HCT116 (cell line): ENCODE results near the gene LTB. TPM values are rescaled to one million over a fixed set of nuclear protein-coding genes. Genes with fewer than 3 reads are reported as not detected.

Experiments used
- ATAC-seq: fragments of 200-7000 bp; cut with Tn5 transposase; 2 replicates; pipeline ENCODE4 v1.9.1; 2020; ENCODE audit warnings: mild to moderate bottlenecking, moderate library complexity
- BruUV-seq: library from RNA; stranded (reverse); fragments of 400-500 nt; replicated peaks from 2 replicates; lab custom pipeline; 2021; lab: Mats Ljungman, UMichigan
- CTCF ChIA-PET: fragments of 300-600 bp; sonication (Branson Sonifier 250); formaldehyde crosslinking; loops from one replicate; lab custom pipeline; 2021; ENCODE audit warnings: antibody characterized with exemption; lab: Charles Lee
- POLR2A ChIA-PET: fragments of 300-600, 350-600 bp; sonication (Branson Sonifier 250); formaldehyde crosslinking; loops from one replicate; lab custom pipeline; 2021; ENCODE audit warnings: antibody characterized with exemption; lab: Charles Lee
- RAD21 ChIA-PET, 2 experiments: fragments of 300-600 bp; sonication (Branson Sonifier 250); formaldehyde crosslinking; loops; one replicate each; lab custom pipeline; 2023; ENCODE audit warnings: low total read pairs in 2 of 2; ENCODE audit not compliant: uncharacterized antibody in 2 of 2, unreplicated experiment in 2 of 2, low non-redundant PET in 1 of 2; lab: Charles Lee
- DNase-seq: peaks from one replicate; pipeline ENCODE4 v3.0.0-alpha.2; 2010; ENCODE audit warnings: low read depth, low spot score
- H2AFZ ChIP-seq: fragments of 200-600 bp; shearing (Covaris generic), sonication (generic); 2 replicates; pipeline ENCODE4 v1.6.1; 2017; ENCODE audit warnings: low read depth, mixed run types, mixed read lengths, antibody characterized with exemption, low read length; ENCODE audit not compliant: poor library complexity, severe bottlenecking
- H3K27ac ChIP-seq: 2 replicates; pipeline ENCODE4 v1.5.1; 2012; ENCODE audit warnings: low read depth, low read length
- H3K27me3 ChIP-seq: fragments of 200-600 bp; sonication (generic); 2 replicates; pipeline ENCODE4 v1.6.1; 2016; ENCODE audit warnings: mixed run types, low read length, mixed read lengths; ENCODE audit not compliant: insufficient read depth
- H3K36me3 ChIP-seq, 2 experiments: fragments of 200-500 bp in 1 of 2; fragments of 200-600 bp in 1 of 2; sonication (Bioruptor generic) in 1 of 2; sonication (generic) in 1 of 2; 2 replicates each; pipeline versions ENCODE4 v1.5.1 to v1.6.1; 2014 to 2016; ENCODE audit warnings: low read length in 2 of 2, inconsistent platforms in 1 of 2, mixed read lengths in 1 of 2, mixed run types in 1 of 2; ENCODE audit not compliant: insufficient read depth in 2 of 2, control insufficient read depth in 1 of 2
- H3K4me1 ChIP-seq, 2 experiments: fragments of 200-600 bp in 1 of 2; sonication (generic) in 1 of 2; 2 replicates each; pipeline versions ENCODE4 v1.5.1 to v1.6.1; 2012 to 2017; ENCODE audit warnings: low read length in 2 of 2, inconsistent platforms in 1 of 2, mild to moderate bottlenecking in 1 of 2, mixed read lengths in 1 of 2, mixed run types in 1 of 2, moderate library complexity in 1 of 2; ENCODE audit not compliant: insufficient read depth in 2 of 2, control insufficient read depth in 1 of 2
- H3K4me2 ChIP-seq: fragments of 200-600 bp; sonication (generic); 2 replicates; pipeline ENCODE4 v1.6.1; 2017; ENCODE audit warnings: mixed run types, low read length, mixed read lengths
- H3K4me3 ChIP-seq, 2 experiments: fragments of 200-600 bp in 1 of 2; sonication (generic) in 1 of 2; replicated peaks in 1 of 2; 2 replicates each; pipeline ENCODE4 v1.5.1; 2011 to 2016; ENCODE audit warnings: low read length in 2 of 2, control low read depth in 1 of 2, low read depth in 1 of 2, mild to moderate bottlenecking in 1 of 2, mixed read lengths in 1 of 2, mixed run types in 1 of 2
- H3K79me2 ChIP-seq: fragments of 200-600 bp; sonication (generic); 2 replicates; pipeline ENCODE4 v1.6.1; 2017; ENCODE audit warnings: mild to moderate bottlenecking, mixed run types, low read length, moderate library complexity, mixed read lengths; ENCODE audit not compliant: insufficient read depth
- H3K9ac ChIP-seq: fragments of 200-600 bp; sonication (generic); 2 replicates; pipeline ENCODE4 v1.6.1; 2016; ENCODE audit warnings: low read length, mixed read lengths
- H3K9me2 ChIP-seq: fragments of 200-600 bp; sonication (generic), shearing (Covaris generic); 2 replicates; pipeline ENCODE4 v1.6.1; 2017; ENCODE audit warnings: mixed run types, mild to moderate bottlenecking, moderate library complexity; ENCODE audit not compliant: insufficient read depth
- H3K9me3 ChIP-seq, 2 experiments: fragments of 200-500 bp in 1 of 2; fragments of 200-600 bp in 1 of 2; sonication (Bioruptor generic) in 1 of 2; sonication (generic) in 1 of 2; 2 replicates each; pipeline ENCODE4 v1.6.1; 2014 to 2017; ENCODE audit warnings: low read length in 2 of 2, mixed read lengths in 2 of 2, inconsistent platforms in 1 of 2, low read depth in 1 of 2, mild to moderate bottlenecking in 1 of 2, mixed run types in 1 of 2, moderate library complexity in 1 of 2; ENCODE audit not compliant: control insufficient read depth in 1 of 2, insufficient read depth in 1 of 2
- H4K20me1 ChIP-seq: fragments of 200-600 bp; sonication (generic), shearing (Covaris generic); 2 replicates; pipeline ENCODE4 v1.6.1; 2017; ENCODE audit warnings: mixed run types, mild to moderate bottlenecking, moderate library complexity; ENCODE audit not compliant: insufficient read depth
- CBX3 ChIP-seq: IDR thresholded peaks from 2 replicates; pipeline ENCODE4 v1.6.1; 2012; ENCODE audit warnings: low read depth
- CEBPB ChIP-seq: IDR thresholded peaks from 2 replicates; pipeline ENCODE4 v1.6.1; 2012; ENCODE audit warnings: low read depth
- FOSL1 ChIP-seq: IDR thresholded peaks from 2 replicates; pipeline ENCODE4 v1.6.1; 2012; ENCODE audit warnings: low read depth
- JUND ChIP-seq: IDR thresholded peaks from 2 replicates; pipeline ENCODE4 v1.6.1; 2012
- POLR2AphosphoS5 ChIP-seq: IDR thresholded peaks from 2 replicates; pipeline ENCODE4 v1.6.1; 2011; ENCODE audit warnings: mild to moderate bottlenecking, low read depth, low read length, moderate library complexity
- intact Hi-C: fragments of 100-400 bp; cut with micrococcal nuclease; formaldehyde crosslinking; loops from 2 replicates; pipeline ENCODE4 v1.10.0; 2022
- total RNA-seq: library from RNA; stranded (reverse); gene quantifications from one replicate; pipeline ENCODE4 v1.2.1, GENCODE V29; 2021; ENCODE audit not compliant: unreplicated experiment
- TF ChIP-seq, protein P1 (sequence below): IDR thresholded peaks from 2 replicates; pipeline ENCODE4 v1.6.1; 2012; ENCODE audit warnings: low read depth

The LTB gene
- total RNA-seq, 1 experiment from 2014 or later, result 0.64 TPM

DNA sequence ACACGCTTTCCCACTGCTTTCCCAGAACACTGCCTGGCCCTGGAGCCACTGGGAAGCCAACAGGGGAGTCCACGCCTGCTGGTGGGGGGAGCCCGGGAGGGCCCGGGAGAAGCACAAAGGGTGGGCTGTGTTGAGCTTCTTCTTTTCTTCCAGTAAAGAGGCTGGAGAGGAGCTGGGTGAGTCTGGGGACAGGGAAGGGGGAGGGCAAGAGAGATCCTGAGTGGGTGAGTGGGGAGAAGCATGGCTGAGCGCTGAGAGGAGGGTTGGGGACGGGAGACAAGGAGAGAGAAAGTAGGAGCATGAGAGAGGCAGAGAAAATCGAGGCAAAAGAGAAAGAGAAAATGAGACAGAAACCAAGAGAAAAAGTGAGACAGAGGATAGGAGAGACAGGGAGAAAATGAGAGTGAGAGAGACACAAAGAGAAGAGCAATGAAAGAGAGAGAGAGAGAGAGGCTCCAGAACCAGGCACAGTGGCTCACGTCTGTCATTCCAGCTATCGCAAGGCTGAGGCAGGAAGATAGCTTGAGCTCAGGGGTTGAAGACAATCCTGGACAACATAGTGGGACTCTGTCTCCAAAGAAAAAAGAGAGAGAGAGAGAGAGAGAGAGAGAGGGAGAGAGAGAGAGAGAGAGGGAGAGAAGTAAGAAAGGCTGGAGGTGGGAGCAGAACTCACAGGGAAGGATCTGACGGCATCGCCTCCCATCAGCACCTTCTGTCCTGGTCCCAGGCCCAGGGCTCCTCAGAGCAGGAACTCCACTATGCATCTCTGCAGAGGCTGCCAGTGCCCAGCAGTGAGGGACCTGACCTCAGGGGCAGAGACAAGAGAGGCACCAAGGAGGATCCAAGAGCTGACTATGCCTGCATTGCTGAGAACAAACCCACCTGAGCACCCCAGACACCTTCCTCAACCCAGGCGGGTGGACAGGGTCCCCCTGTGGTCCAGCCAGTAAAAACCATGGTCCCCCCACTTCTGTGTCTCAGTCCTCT lies 5.9 kb upstream of the LTB start:
- H3K9me2 ChIP-seq, result no peaks in the 10 kb centered on the region
- no peaks in the 10 kb centered on the region for H3K9me3 ChIP-seq
- H3K4me1 ChIP-seq, result no peaks in the 10 kb centered on the region
- ATAC-seq (no peak), DNase-seq (no peak)
- H3K4me2 ChIP-seq, result no peak overlapping the region
- no peaks in the 10 kb centered on the region for H3K79me2 ChIP-seq
- POLR2A ChIA-PET, result no interaction called here
- CTCF ChIA-PET, result interaction anchor here (0.6 to 2.0 kb wide), 3 partner anchors 10 to 42 kb away, joined by 3 to 7 read pairs (median 3); partner anchors contain the start of gene ATP6V1G2
- no peaks in the 10 kb centered on the region for H3K27me3 ChIP-seq
- H3K4me3 ChIP-seq, result no peak overlapping the region
- H3K36me3 ChIP-seq, result no peaks in the 10 kb centered on the region
- no peaks in the 10 kb centered on the region for H4K20me1 ChIP-seq
- no peak overlapping the region for H2AFZ ChIP-seq
- no TSS peak for BruUV-seq
- RAD21 ChIA-PET, result no interaction called here
- H3K27ac ChIP-seq, result no peak overlapping the region
- H3K9ac ChIP-seq, result no peak overlapping the region
- TF ChIP-seq FOSL1 (no peak), JUND (no peak), CBX3 (no peak), POLR2AphosphoS5 (no peak), CEBPB (no peak)
- TF ChIP-seq, protein P1, sequence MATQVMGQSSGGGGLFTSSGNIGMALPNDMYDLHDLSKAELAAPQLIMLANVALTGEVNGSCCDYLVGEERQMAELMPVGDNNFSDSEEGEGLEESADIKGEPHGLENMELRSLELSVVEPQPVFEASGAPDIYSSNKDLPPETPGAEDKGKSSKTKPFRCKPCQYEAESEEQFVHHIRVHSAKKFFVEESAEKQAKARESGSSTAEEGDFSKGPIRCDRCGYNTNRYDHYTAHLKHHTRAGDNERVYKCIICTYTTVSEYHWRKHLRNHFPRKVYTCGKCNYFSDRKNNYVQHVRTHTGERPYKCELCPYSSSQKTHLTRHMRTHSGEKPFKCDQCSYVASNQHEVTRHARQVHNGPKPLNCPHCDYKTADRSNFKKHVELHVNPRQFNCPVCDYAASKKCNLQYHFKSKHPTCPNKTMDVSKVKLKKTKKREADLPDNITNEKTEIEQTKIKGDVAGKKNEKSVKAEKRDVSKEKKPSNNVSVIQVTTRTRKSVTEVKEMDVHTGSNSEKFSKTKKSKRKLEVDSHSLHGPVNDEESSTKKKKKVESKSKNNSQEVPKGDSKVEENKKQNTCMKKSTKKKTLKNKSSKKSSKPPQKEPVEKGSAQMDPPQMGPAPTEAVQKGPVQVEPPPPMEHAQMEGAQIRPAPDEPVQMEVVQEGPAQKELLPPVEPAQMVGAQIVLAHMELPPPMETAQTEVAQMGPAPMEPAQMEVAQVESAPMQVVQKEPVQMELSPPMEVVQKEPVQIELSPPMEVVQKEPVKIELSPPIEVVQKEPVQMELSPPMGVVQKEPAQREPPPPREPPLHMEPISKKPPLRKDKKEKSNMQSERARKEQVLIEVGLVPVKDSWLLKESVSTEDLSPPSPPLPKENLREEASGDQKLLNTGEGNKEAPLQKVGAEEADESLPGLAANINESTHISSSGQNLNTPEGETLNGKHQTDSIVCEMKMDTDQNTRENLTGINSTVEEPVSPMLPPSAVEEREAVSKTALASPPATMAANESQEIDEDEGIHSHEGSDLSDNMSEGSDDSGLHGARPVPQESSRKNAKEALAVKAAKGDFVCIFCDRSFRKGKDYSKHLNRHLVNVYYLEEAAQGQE, result no peak
- TF ChIP-seq, all 23 proteins: peak for 0
- intact Hi-C loops, result no loop called here
